CD4-positive, alpha-beta T cell (primary cell): ENCODE results near the gene JDP2. TPM values are rescaled to one million over a fixed set of nuclear protein-coding genes. Genes with fewer than 3 reads are reported as not detected.

Source experiments
- ATAC-seq: fragments of 200-7000 bp; cut with Tn5 transposase; one replicate; pipeline ENCODE4 v1.10.0; 2022; ENCODE audit warnings: mild to moderate bottlenecking; ENCODE audit not compliant: poor library complexity
- CTCF ChIA-PET: fragments of 350-600 bp; sonication (Branson Sonifier 250); formaldehyde crosslinking; loops from one replicate; lab custom pipeline; 2021; ENCODE audit warnings: antibody characterized with exemption, inconsistent platforms; lab: Charles Lee
- POLR2A ChIA-PET: fragments of 350-600 bp; sonication (Branson Sonifier 250); formaldehyde crosslinking; loops from one replicate; lab custom pipeline; 2021; ENCODE audit warnings: antibody characterized with exemption, inconsistent platforms; lab: Charles Lee
- DNase-seq, 14 experiments: peaks; one replicate each; pipeline ENCODE4 v3.0.0-alpha.2; 2013 to 2020; ENCODE audit warnings: mixed read lengths in 2 of 14
- H3K27ac ChIP-seq, 2 donors: one replicate each; pipeline versions ENCODE4 v1.5.1 to v1.7.0; 2013; ENCODE audit warnings: low read length in 2 of 2, low read depth in 1 of 2, mild to moderate bottlenecking in 1 of 2
- H3K27me3 ChIP-seq, 2 experiments: 1 replicate in 1 of 2; 2 replicates in 1 of 2; pipeline versions ENCODE4 v1.6.1 to v1.7.0; 2013; ENCODE audit warnings: low read length in 2 of 2, control low read depth in 1 of 2, mild to moderate bottlenecking in 1 of 2, moderate library complexity in 1 of 2; ENCODE audit not compliant: insufficient read depth in 2 of 2, control insufficient read depth in 1 of 2
- H3K36me3 ChIP-seq: one replicate; pipeline ENCODE4 v1.6.1; 2013; ENCODE audit warnings: low read length, control low read depth; ENCODE audit not compliant: insufficient read depth
- H3K4me1 ChIP-seq: one replicate; pipeline ENCODE4 v1.6.1; 2013; ENCODE audit warnings: low read length, control low read depth; ENCODE audit not compliant: insufficient read depth
- H3K4me3 ChIP-seq: one replicate; pipeline ENCODE4 v1.5.1; 2013; ENCODE audit warnings: mild to moderate bottlenecking, low read length, moderate library complexity
- H3K9me3 ChIP-seq, 2 experiments: 1 replicate in 1 of 2; 2 replicates in 1 of 2; pipeline versions ENCODE4 v1.6.1 to v1.7.0; 2013; ENCODE audit warnings: low read length in 2 of 2, mild to moderate bottlenecking in 2 of 2, control low read depth in 1 of 2, moderate library complexity in 1 of 2; ENCODE audit not compliant: control insufficient read depth in 1 of 2, insufficient read depth in 1 of 2
- H3K27ac Mint-ChIP-seq: one replicate; pipeline ENCODE4 v1.8.0; 2020; ENCODE audit warnings: mixed read lengths
- H3K27me3 Mint-ChIP-seq: one replicate; pipeline ENCODE4 v1.8.0; 2021; ENCODE audit warnings: mixed read lengths
- H3K36me3 Mint-ChIP-seq: one replicate; pipeline ENCODE4 v1.8.0; 2021; ENCODE audit warnings: low read depth, mixed read lengths
- H3K4me1 Mint-ChIP-seq: one replicate; pipeline ENCODE4 v1.8.0; 2021; ENCODE audit warnings: low read depth, mixed read lengths
- H3K4me3 Mint-ChIP-seq: one replicate; pipeline ENCODE4 v1.8.0; 2020; ENCODE audit warnings: mild to moderate bottlenecking, mixed read lengths
- H3K9me3 Mint-ChIP-seq: one replicate; pipeline ENCODE4 v1.8.0; 2020; ENCODE audit warnings: mixed read lengths
- intact Hi-C, 2 experiments: fragments of 100-400 bp; cut with DNase I in 1 of 2; cut with micrococcal nuclease in 1 of 2; formaldehyde crosslinking; loops; one replicate each; pipeline versions ENCODE4 v1.15.1 to v1.9.0; 2023 to 2025; cut with DNase I, micrococcal nuclease
- total RNA-seq, 174 experiments: library from RNA in 2 of 174; stranded (reverse) in 2 of 174; gene quantifications; one replicate each; pipeline ENCODE4 v1.2.3 and lab custom pipeline; 2021 to 2026
- TF ChIP-seq, protein P1 (sequence below): fragments of 200-600 bp; IDR thresholded peaks from one replicate; pipeline ENCODE4 v1.8.0; 2022; ENCODE audit warnings: antibody characterized with exemption, mild to moderate bottlenecking

The JDP2 gene
- total RNA-seq, 2 experiments from 2014 or later: 1.1 to 1.2 TPM

DNA sequence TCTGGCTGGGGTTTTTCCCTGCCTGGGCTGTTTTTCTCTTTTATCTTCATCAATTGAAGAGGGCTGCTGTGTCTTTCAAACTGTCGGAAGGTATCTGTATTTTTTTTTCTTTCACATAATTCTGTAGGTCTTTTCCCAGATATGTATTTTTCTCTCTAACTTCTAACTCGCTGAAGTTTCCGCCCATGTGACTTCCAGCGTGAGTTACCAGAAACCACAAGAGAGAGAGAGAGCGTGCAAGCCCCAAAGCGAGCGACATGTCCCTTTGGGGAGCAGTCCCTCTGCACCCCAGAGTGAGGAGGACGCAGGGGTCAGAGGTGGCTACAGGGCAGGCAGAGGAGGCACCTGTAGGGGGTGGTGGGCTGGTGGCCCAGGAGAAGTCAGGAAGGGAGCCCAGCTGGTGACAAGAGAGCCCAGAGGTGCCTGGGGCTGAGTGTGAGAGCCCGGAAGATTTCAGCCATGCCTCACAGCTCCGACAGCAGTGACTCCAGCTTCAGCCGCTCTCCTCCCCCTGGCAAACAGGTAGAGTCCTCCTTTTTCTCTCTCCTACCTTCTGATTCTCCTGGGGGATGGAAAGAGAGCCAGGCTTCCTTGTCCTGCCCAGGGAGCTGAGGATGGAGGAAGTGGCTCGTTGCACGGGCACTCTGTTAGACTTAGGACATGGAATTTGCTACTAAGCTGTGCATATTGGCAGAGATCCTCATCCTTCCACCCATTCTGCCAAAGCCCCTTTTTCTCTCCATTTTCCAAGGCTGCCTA lies 94.6 kb downstream of the JDP2 start, which contains the start of gene BATF:
TSS of gene BATF (plus strand) at position 246 of the 759 bp plus-strand sequence. CDS start at position 460, 214 bp downstream.
- ATAC-seq (peak; percentile 80), DNase-seq (peak; percentile 57 to 91 (median 69))
- peak within 1 kb of the TSS; percentile 76 to 87 for H3K27ac ChIP-seq
- Mint-ChIP-seq H3K4me3 (peak within 1 kb of the TSS; percentile 100), H3K9me3 (no peaks in the 10 kb centered on the region), H3K27me3 (no peaks in the 10 kb centered on the region), H3K36me3 (peaks cover 48% of the 10 kb centered on the region), H3K27ac (peak within 1 kb of the TSS; percentile 96), H3K4me1 (peaks cover 81% of the 10 kb centered on the region)
- H3K4me3 ChIP-seq: peak within 1 kb of the TSS; percentile 67
- peaks cover 20% of the 10 kb centered on the region for H3K36me3 ChIP-seq
- H3K27me3 ChIP-seq: no peaks in the 10 kb centered on the region
- H3K4me1 ChIP-seq: peaks cover 69% of the 10 kb centered on the region
- H3K9me3 ChIP-seq: no peaks in the 10 kb centered on the region
- CTCF ChIA-PET: interaction anchor here (0.9 to 3.0 kb wide), 5 partner anchors 10 to 44 kb away, joined by 3 to 12 read pairs (median 4); no protein-coding TSS in a partner anchor
- TF ChIP-seq, protein P1, sequence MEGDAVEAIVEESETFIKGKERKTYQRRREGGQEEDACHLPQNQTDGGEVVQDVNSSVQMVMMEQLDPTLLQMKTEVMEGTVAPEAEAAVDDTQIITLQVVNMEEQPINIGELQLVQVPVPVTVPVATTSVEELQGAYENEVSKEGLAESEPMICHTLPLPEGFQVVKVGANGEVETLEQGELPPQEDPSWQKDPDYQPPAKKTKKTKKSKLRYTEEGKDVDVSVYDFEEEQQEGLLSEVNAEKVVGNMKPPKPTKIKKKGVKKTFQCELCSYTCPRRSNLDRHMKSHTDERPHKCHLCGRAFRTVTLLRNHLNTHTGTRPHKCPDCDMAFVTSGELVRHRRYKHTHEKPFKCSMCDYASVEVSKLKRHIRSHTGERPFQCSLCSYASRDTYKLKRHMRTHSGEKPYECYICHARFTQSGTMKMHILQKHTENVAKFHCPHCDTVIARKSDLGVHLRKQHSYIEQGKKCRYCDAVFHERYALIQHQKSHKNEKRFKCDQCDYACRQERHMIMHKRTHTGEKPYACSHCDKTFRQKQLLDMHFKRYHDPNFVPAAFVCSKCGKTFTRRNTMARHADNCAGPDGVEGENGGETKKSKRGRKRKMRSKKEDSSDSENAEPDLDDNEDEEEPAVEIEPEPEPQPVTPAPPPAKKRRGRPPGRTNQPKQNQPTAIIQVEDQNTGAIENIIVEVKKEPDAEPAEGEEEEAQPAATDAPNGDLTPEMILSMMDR: no peak
- POLR2A ChIA-PET: interaction anchor here (0.6 to 4.2 kb wide), 12 partner anchors 7 to 395 kb away, joined by 3 to 49 read pairs (median 6); partner anchors contain the start of genes ERG28, FLVCR2, NEK9 and TTLL5
- intact Hi-C loops: loop anchor here (1.0 to 5.0 kb wide), 2 partner anchors 20 to 135 kb away; no protein-coding TSS in a partner anchor

- TF ChIP-seq, protein P1: no peak
- H3K27me3 Mint-ChIP-seq: no peaks in the 10 kb centered on the region
- H3K4me3 Mint-ChIP-seq: peak overlapping the region; percentile 100
- ChIA-PET POLR2A (interaction anchor here (0.6 to 4.2 kb wide), 11 partner anchors 8 to 396 kb away, joined by 3 to 49 read pairs (median 6); partner anchors contain the start of genes ERG28, FLVCR2, NEK9 and TTLL5), CTCF (interaction anchor here (0.9 to 3.0 kb wide), 4 partner anchors 9 to 44 kb away, joined by 3 to 12 read pairs (median 6); no protein-coding TSS in a partner anchor)
- Histone ChIP-seq H3K9me3 (no peaks in the 10 kb centered on the region), H3K27ac (peak overlapping the region; percentile 76 to 87), H3K4me1 (peaks cover 74% of the 10 kb centered on the region), H3K36me3 (peaks cover 25% of the 10 kb centered on the region), H3K27me3 (no peaks in the 10 kb centered on the region), H3K4me3 (peak overlapping the region; percentile 67)
- peak overlapping the region; percentile 96 for H3K27ac Mint-ChIP-seq
- intact Hi-C loops: loop anchor here (1.0 to 5.0 kb wide), 2 partner anchors 19 to 134 kb away; no protein-coding TSS in a partner anchor
- DNase-seq: no peak
- no peaks in the 10 kb centered on the region for H3K9me3 Mint-ChIP-seq
- H3K36me3 Mint-ChIP-seq: peaks cover 53% of the 10 kb centered on the region
- peaks cover 86% of the 10 kb centered on the region for H3K4me1 Mint-ChIP-seq
- no peak for ATAC-seq
Measured at GRCh38 chr14:75522983-75523318, 95.1 kb downstream of the JDP2 start.

Other genes with a start within 250 kb of the JDP2 start
- gene FOS, start 149.2 kb upstream of the JDP2 start, total RNA-seq: 1,000 to 10,000 TPM; 1,565 to 1,685 TPM
- gene BATF, start 94.4 kb downstream of the JDP2 start, total RNA-seq: 1 to 10 TPM; 6.7 to 7.8 TPM
- 1 to 10 TPM in 1 of 2 experiments, under 1 TPM in 1; 0.71 to 2.3 TPM for gene FLVCR2, start 150.6 kb downstream of the JDP2 start, total RNA-seq
- gene ERG28, start 232.9 kb downstream of the JDP2 start, total RNA-seq: 1 to 10 TPM; 5.7 to 5.8 TPM
- 10 to 100 TPM; 19.8 to 26.4 TPM for gene TTLL5, start 233.2 kb downstream of the JDP2 start, total RNA-seq